H9 (cell line): ENCODE measurements around the gene WDR4. TPM values are rescaled to one million over a fixed set of nuclear protein-coding genes. Genes with fewer than 3 reads are reported as not detected.

ENCODE experiments used
- DNase-seq: peaks from one replicate; pipeline ENCODE4 v3.0.0-alpha.2; 2017
- H2AFZ ChIP-seq: one replicate; pipeline ENCODE4 v1.6.1; 2013; ENCODE audit warnings: mild to moderate bottlenecking, low read length, control low read depth, moderate library complexity
- H2AK5ac ChIP-seq: 2 replicates; pipeline ENCODE4 v1.6.1; 2013; ENCODE audit warnings: low read length, control low read depth, mixed read lengths; ENCODE audit not compliant: insufficient read length
- H2BK120ac ChIP-seq: one replicate; pipeline ENCODE4 v1.6.1; 2013; ENCODE audit warnings: low read depth, mild to moderate bottlenecking, low read length, control low read depth, inconsistent platforms; ENCODE audit not compliant: poor library complexity, severe bottlenecking
- H2BK12ac ChIP-seq: 2 replicates; pipeline ENCODE4 v1.6.1; 2013; ENCODE audit warnings: low read length, control low read depth, mixed read lengths, low read depth; ENCODE audit not compliant: insufficient read length
- H2BK15ac ChIP-seq: 2 replicates; pipeline ENCODE4 v1.6.1; 2013; ENCODE audit warnings: low read depth, low read length, control low read depth
- H2BK20ac ChIP-seq: one replicate; pipeline ENCODE4 v1.6.1; 2013; ENCODE audit warnings: low read depth, mild to moderate bottlenecking, low read length, control low read depth, inconsistent platforms; ENCODE audit not compliant: poor library complexity, severe bottlenecking
- H2BK5ac ChIP-seq: 2 replicates; pipeline ENCODE4 v1.6.1; 2013; ENCODE audit warnings: low read length, control low read depth, mixed read lengths; ENCODE audit not compliant: insufficient read length
- H3K14ac ChIP-seq: 2 replicates; pipeline ENCODE4 v1.6.1; 2013; ENCODE audit warnings: low read length, control low read depth; ENCODE audit not compliant: insufficient read depth
- H3K18ac ChIP-seq: 2 replicates; pipeline ENCODE4 v1.6.1; 2013; ENCODE audit warnings: low read depth, mild to moderate bottlenecking, mixed read lengths, low read length, control low read depth; ENCODE audit not compliant: insufficient read length
- H3K23ac ChIP-seq: 2 replicates; pipeline ENCODE4 v1.6.1; 2013; ENCODE audit warnings: low read length, control low read depth, mixed read lengths, low read depth; ENCODE audit not compliant: insufficient read length
- H3K23me2 ChIP-seq: 2 replicates; pipeline ENCODE4 v1.6.1; 2013; ENCODE audit warnings: low read depth, mild to moderate bottlenecking, mixed read lengths, low read length, control low read depth; ENCODE audit not compliant: insufficient read length, poor library complexity, severe bottlenecking
- H3K27ac ChIP-seq: 2 replicates; pipeline ENCODE4 v1.5.1; 2013; ENCODE audit warnings: low read length, control low read depth, mixed read lengths, low read depth; ENCODE audit not compliant: insufficient read length
- H3K27me3 ChIP-seq: 2 replicates; pipeline ENCODE4 v1.6.1; 2013; ENCODE audit warnings: low read length, control low read depth, inconsistent platforms; ENCODE audit not compliant: insufficient read depth
- H3K4ac ChIP-seq: 2 replicates; pipeline ENCODE4 v1.6.1; 2013; ENCODE audit warnings: low read depth, mild to moderate bottlenecking, control low read depth, inconsistent platforms, low read length, moderate library complexity
- H3K4me1 ChIP-seq: 2 replicates; pipeline ENCODE4 v1.6.1; 2013; ENCODE audit warnings: low read length, control low read depth, inconsistent platforms; ENCODE audit not compliant: insufficient read depth
- H3K4me2 ChIP-seq: 2 replicates; pipeline ENCODE4 v1.6.1; 2013; ENCODE audit warnings: low read length, control low read depth, mixed read lengths; ENCODE audit not compliant: insufficient read length, insufficient read depth
- H3K56ac ChIP-seq: 2 replicates; pipeline ENCODE4 v1.6.1; 2013; ENCODE audit warnings: low read depth, mild to moderate bottlenecking, mixed read lengths, low read length, control low read depth; ENCODE audit not compliant: insufficient read length
- H3K79me1 ChIP-seq: 2 replicates; pipeline ENCODE4 v1.6.1; 2013; ENCODE audit warnings: low read depth, mild to moderate bottlenecking, moderate library complexity, low read length, control low read depth, inconsistent platforms; ENCODE audit not compliant: insufficient read depth, poor library complexity, severe bottlenecking
- H3K79me2 ChIP-seq: 2 replicates; pipeline ENCODE4 v1.6.1; 2013; ENCODE audit warnings: low read length, control low read depth, inconsistent platforms; ENCODE audit not compliant: insufficient read depth
- H3K9ac ChIP-seq: 2 replicates; pipeline ENCODE4 v1.6.1; 2013; ENCODE audit warnings: low read length, control low read depth, mixed read lengths; ENCODE audit not compliant: insufficient read length; ENCODE audit errors: extremely low read depth
- H3K9me3 ChIP-seq: one replicate; pipeline ENCODE4 v1.6.1; 2013; ENCODE audit warnings: low read depth, low read length, inconsistent platforms; ENCODE audit not compliant: control insufficient read depth
- H3T11ph ChIP-seq: one replicate; pipeline ENCODE4 v1.6.1; 2013; ENCODE audit warnings: mild to moderate bottlenecking, low read length, control low read depth, inconsistent platforms
- H4K20me1 ChIP-seq: one replicate; pipeline ENCODE4 v1.6.1; 2013; ENCODE audit not compliant: control insufficient read depth, insufficient read length, insufficient read depth
- H4K5ac ChIP-seq: 2 replicates; pipeline ENCODE4 v1.6.1; 2013; ENCODE audit warnings: low read depth, mild to moderate bottlenecking, mixed read lengths, low read length, control low read depth; ENCODE audit not compliant: insufficient read length
- H4K8ac ChIP-seq: replicated peaks from 2 replicates; pipeline ENCODE4 v1.6.1; 2013; ENCODE audit warnings: low read length, control low read depth, mixed read lengths, low read depth; ENCODE audit not compliant: insufficient read length
- H4K91ac ChIP-seq: 2 replicates; pipeline ENCODE4 v1.6.1; 2013; ENCODE audit warnings: low read depth, mild to moderate bottlenecking, moderate library complexity, mixed read lengths, low read length, control low read depth; ENCODE audit not compliant: insufficient read length
- H3K27ac Mint-ChIP-seq, 3 experiments: 2 replicates in 2 of 3; 3 replicates in 1 of 3; pipeline ENCODE4 v1.8.0; 2020 to 2021; ENCODE audit warnings: mixed read lengths in 3 of 3, mild to moderate bottlenecking in 1 of 3, moderate library complexity in 1 of 3
- H3K27me3 Mint-ChIP-seq: 2 replicates; pipeline ENCODE4 v1.8.0; 2021; ENCODE audit warnings: low read depth, mild to moderate bottlenecking, moderate library complexity, mixed read lengths
- H3K36me3 Mint-ChIP-seq, 3 experiments: 2 replicates in 2 of 3; 3 replicates in 1 of 3; pipeline ENCODE4 v1.8.0; 2020 to 2021; ENCODE audit warnings: low read depth in 3 of 3, mixed read lengths in 3 of 3; ENCODE audit not compliant: insufficient read depth in 1 of 3
- H3K4me1 Mint-ChIP-seq, 2 experiments: 2 replicates each; pipeline ENCODE4 v1.8.0; 2020; ENCODE audit warnings: mixed read lengths in 2 of 2
- H3K4me3 Mint-ChIP-seq, 2 experiments: 2 replicates in 1 of 2; 3 replicates in 1 of 2; pipeline ENCODE4 v1.8.0; 2020 to 2021; ENCODE audit warnings: mild to moderate bottlenecking in 2 of 2, mixed read lengths in 2 of 2, moderate library complexity in 1 of 2
- H3K9me3 Mint-ChIP-seq, 2 experiments: 2 replicates in 1 of 2; 3 replicates in 1 of 2; pipeline ENCODE4 v1.8.0; 2020; ENCODE audit warnings: mild to moderate bottlenecking in 2 of 2, mixed read lengths in 2 of 2, moderate library complexity in 1 of 2
- WGBS: extraction: QIAGEN DNeasy Blood & Tissue Kit; methylation state at CpG from one replicate; pipeline ENCODE4 v1.1.7; 2013; ENCODE audit warnings: missing lambda C conversion rate, low lambda C conversion rate, mixed read lengths; ENCODE audit not compliant: insufficient read length; ENCODE audit errors: extremely low coverage; 5-methylcytosine and 5-hydroxymethylcytosine counted together
- total RNA-seq: library from RNA; stranded (reverse); gene quantifications from 2 replicates; pipeline ENCODE4 v1.2.1, GENCODE V29; 2021
- TF ChIP-seq, protein P1 (sequence below): fragments of 200-600 bp; sonication (generic); conservative IDR thresholded peaks from 3 replicates; pipeline ENCODE4 v1.8.0; 2021; ENCODE audit warnings: antibody characterized with exemption, mild to moderate bottlenecking

Gene WDR4
- total RNA-seq, 1 experiment from 2014 or later, result 54.4 TPM

DNA sequence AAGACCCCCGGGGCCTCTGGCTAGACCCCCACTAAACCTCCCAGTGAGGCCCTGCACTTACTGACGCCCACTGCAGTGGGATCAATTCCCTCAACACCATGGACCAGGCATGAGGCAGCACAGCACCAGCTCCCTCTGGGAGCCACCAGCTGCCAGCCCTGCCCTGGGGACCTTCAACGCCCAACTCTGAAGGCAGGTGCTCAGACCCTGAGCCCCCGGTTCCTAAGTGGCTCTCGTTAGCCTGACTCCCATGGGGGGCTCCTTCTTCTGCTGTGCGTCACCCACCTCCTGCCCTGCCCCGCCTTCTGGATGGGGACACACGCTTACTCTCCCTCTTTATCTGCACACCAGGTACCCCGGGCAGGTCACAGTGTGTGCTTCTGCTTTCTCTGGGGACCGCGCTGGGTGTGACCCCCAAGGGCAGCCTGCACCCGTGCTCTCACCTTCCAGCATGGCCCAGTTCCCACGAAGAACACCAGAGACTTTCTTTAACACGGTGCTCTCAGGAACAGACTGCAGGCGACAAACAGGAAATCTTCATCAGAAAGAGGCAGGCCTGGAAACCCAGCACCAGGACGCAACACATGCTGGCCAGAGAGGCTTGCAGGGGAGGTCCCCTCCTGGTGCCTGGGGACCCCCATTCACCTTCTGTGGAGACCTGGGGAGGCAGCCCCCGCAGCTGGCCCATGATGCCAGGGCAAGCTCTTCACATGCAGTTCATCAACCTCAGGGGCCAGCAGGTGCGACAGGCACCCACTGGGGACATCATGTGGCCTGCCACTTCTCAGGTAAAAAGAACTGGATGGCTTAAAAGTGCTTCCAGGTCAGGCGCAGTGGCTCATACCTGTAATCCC lies 27.3 kb downstream of the WDR4 start:
- Histone ChIP-seq H3K79me2 (no peaks in the 10 kb centered on the region; the same call in 1 of the 2 replicates), H4K8ac (no peak overlapping the region), H3K56ac (no peak overlapping the region), H3K18ac (no peak overlapping the region), H2AK5ac (no peak overlapping the region), H3K4me1 (no peaks in the 10 kb centered on the region), H3K27ac (no peak overlapping the region), H3K9ac (no peak overlapping the region), H3K23ac (no peak overlapping the region), H2BK5ac (no peak overlapping the region), H2BK15ac (no peak overlapping the region), H4K5ac (no peak overlapping the region), H3K23me2 (no peaks in the 10 kb centered on the region), H3K9me3 (no peaks in the 10 kb centered on the region), H3K4me2 (no peak overlapping the region), H2AFZ (no peak overlapping the region), H2BK20ac (no peak overlapping the region), H4K20me1 (no peaks in the 10 kb centered on the region), H3K14ac (no peak overlapping the region), H3K27me3 (no peaks in the 10 kb centered on the region), H2BK12ac (no peak overlapping the region), H3K79me1 (no peaks in the 10 kb centered on the region), H3K4ac (no peak overlapping the region), H3T11ph (no peak overlapping the region), H4K91ac (no peak overlapping the region), H2BK120ac (no peak overlapping the region)
- H3K4me3 Mint-ChIP-seq, result no peak overlapping the region
- no peaks in the 10 kb centered on the region for H3K4me1 Mint-ChIP-seq
- peak overlapping the region in 2 of 3 experiments; percentile 69 to 72; a peak in 2 of 7 replicates for H3K27ac Mint-ChIP-seq
- H3K36me3 Mint-ChIP-seq, result peaks cover 55 to 94% (median 92%) of the 10 kb centered on the region in 3 experiments
- no peaks in the 10 kb centered on the region for H3K9me3 Mint-ChIP-seq
- DNase-seq, result no peak
- no peaks in the 10 kb centered on the region for H3K27me3 Mint-ChIP-seq
- TF ChIP-seq, protein P1, sequence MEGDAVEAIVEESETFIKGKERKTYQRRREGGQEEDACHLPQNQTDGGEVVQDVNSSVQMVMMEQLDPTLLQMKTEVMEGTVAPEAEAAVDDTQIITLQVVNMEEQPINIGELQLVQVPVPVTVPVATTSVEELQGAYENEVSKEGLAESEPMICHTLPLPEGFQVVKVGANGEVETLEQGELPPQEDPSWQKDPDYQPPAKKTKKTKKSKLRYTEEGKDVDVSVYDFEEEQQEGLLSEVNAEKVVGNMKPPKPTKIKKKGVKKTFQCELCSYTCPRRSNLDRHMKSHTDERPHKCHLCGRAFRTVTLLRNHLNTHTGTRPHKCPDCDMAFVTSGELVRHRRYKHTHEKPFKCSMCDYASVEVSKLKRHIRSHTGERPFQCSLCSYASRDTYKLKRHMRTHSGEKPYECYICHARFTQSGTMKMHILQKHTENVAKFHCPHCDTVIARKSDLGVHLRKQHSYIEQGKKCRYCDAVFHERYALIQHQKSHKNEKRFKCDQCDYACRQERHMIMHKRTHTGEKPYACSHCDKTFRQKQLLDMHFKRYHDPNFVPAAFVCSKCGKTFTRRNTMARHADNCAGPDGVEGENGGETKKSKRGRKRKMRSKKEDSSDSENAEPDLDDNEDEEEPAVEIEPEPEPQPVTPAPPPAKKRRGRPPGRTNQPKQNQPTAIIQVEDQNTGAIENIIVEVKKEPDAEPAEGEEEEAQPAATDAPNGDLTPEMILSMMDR, result no peak
- no CpG with 5 or more reads among the region's 19 CpGs for WGBS
